ENCODE results near the gene GALK1. TPM values are rescaled to one million over a fixed set of nuclear protein-coding genes. Genes with fewer than 3 reads are reported as not detected.

GALK1 gene
- total RNA-seq, result 50.5 and 65.7 TPM in 2 replicates

DNA sequence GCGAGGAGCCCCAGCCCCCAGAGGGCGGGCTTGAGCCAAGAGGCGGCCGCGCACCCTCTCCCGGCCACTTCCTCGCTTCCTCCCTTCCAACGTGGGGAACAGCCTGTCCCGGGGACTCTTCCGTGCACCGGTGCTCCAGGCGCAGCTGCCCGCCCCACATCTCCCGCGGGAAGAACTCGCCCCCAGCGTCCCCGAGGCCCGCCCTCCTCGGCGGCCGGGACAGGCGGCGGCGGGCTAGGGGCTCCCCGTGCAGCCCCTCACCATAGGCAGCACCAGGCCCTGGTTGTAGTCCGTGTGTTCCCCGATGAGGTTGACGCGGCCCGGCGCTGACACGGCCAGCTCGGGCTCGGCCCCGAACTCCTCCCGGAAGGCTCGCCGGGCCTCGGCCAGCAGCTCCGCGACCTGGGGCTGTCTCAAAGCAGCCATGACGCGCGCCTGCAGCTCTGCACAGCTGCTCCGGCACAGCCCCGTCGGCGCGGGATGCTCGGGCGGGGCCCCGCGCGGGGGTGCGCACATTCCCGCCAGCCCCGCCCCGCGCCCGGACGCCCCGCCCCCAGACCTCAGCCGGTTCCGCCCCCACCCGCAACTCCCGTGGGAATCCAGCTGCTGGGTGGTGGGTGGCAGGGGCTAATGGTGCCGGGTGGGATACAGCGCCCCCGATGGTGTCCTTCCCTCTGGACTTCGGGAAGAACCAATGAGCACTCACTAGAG is at the start of gene GALK1:
TSS of gene GALK1 (minus strand) at position 482 of the 711 bp plus-strand sequence. CDS start at position 426, 56 bp downstream.

GRCh38 chr17:75784473-75785015 is 19.6 kb upstream of the GALK1 start, which contains the start of gene UNK:
UNK (plus strand) TSS chr17:75784806; CDS start chr17:75784881, 75 bp downstream.

GRCh38 chr17:75720656-75721462 is 44.1 kb downstream of the GALK1 start, which contains the start of gene ITGB4:
ITGB4 (plus strand) TSS chr17:75721459; CDS start chr17:75724704, 3,245 bp downstream.

Other genes with a start within 250 kb of the GALK1 start
- 18.6 and 21.3 TPM in 2 replicates for gene CASKIN2, start 249.7 kb downstream of the GALK1 start, total RNA-seq
- gene TSEN54, start 248.7 kb downstream of the GALK1 start, total RNA-seq, result 9.8 and 10.0 TPM in 2 replicates
- gene LLGL2, start 239.5 kb downstream of the GALK1 start, total RNA-seq, result 3.7 and 4.6 TPM in 2 replicates
- gene MYO15B, start 177.4 kb downstream of the GALK1 start, total RNA-seq, result 17.4 and 17.6 TPM in 2 replicates
- under 0.01 and 0.10 TPM in 2 replicates for gene SMIM5, start 131.8 kb downstream of the GALK1 start, total RNA-seq
- gene RECQL5, start 98.0 kb downstream of the GALK1 start, total RNA-seq, result 16.3 and 18.1 TPM in 2 replicates
- 70.9 and 71.3 TPM in 2 replicates for gene SAP30BP, start 97.9 kb downstream of the GALK1 start, total RNA-seq
- gene ITGB4, start 43.7 kb downstream of the GALK1 start, total RNA-seq, result 6.1 and 50.0 TPM in 2 replicates
- 17.9 and 19.6 TPM in 2 replicates for gene UNK, start 19.6 kb upstream of the GALK1 start, total RNA-seq
- 0.76 and 3.9 TPM in 2 replicates for gene UNC13D, start 79.2 kb upstream of the GALK1 start, total RNA-seq
- gene WBP2, start 90.1 kb upstream of the GALK1 start, total RNA-seq, result 28.4 and 51.6 TPM in 2 replicates
- gene TRIM47, start 113.4 kb upstream of the GALK1 start, total RNA-seq, result 61.9 and 66.6 TPM in 2 replicates
- 30.4 and 35.6 TPM in 2 replicates for gene TRIM65, start 131.8 kb upstream of the GALK1 start, total RNA-seq
- 41.0 and 42.8 TPM in 2 replicates for gene MRPL38, start 139.7 kb upstream of the GALK1 start, total RNA-seq
- gene FBF1, start 175.8 kb upstream of the GALK1 start, total RNA-seq, result 5.5 and 7.2 TPM in 2 replicates
- 57.5 and 70.3 TPM in 2 replicates for gene ACOX1, start 214.0 kb upstream of the GALK1 start, total RNA-seq
- gene TEN1, start 214.0 kb upstream of the GALK1 start, total RNA-seq, result 18.7 and 21.6 TPM in 2 replicates
- 0.33 and 1.5 TPM in 2 replicates for gene CDK3, start 235.7 kb upstream of the GALK1 start, total RNA-seq

Measured in vein endothelial cell (primary cell).